Measurements from ENCODE around the gene GRID1.

The GRID1 gene

GRCh38 chr10:86018735-86019058 is 347.9 kb downstream of the GRID1 start:
- Mint-ChIP-seq H3K4me3 (no peak overlapping the region), H3K36me3 (ENCODE audit: low read depth) (no peaks in the 10 kb centered on the region), H3K27ac (no peak overlapping the region), H3K4me1 (peaks cover 14% of the 10 kb centered on the region), H3K27me3 (ENCODE audit: low read depth) (peaks cover 15% of the 10 kb centered on the region), H3K9me3 (no peaks in the 10 kb centered on the region)
- TF ChIP-seq, protein P1, sequence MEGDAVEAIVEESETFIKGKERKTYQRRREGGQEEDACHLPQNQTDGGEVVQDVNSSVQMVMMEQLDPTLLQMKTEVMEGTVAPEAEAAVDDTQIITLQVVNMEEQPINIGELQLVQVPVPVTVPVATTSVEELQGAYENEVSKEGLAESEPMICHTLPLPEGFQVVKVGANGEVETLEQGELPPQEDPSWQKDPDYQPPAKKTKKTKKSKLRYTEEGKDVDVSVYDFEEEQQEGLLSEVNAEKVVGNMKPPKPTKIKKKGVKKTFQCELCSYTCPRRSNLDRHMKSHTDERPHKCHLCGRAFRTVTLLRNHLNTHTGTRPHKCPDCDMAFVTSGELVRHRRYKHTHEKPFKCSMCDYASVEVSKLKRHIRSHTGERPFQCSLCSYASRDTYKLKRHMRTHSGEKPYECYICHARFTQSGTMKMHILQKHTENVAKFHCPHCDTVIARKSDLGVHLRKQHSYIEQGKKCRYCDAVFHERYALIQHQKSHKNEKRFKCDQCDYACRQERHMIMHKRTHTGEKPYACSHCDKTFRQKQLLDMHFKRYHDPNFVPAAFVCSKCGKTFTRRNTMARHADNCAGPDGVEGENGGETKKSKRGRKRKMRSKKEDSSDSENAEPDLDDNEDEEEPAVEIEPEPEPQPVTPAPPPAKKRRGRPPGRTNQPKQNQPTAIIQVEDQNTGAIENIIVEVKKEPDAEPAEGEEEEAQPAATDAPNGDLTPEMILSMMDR (IDR thresholded peaks at IDR 0.05; ENCODE audit: unreplicated experiment in 3 of 3): no peak

DNA sequence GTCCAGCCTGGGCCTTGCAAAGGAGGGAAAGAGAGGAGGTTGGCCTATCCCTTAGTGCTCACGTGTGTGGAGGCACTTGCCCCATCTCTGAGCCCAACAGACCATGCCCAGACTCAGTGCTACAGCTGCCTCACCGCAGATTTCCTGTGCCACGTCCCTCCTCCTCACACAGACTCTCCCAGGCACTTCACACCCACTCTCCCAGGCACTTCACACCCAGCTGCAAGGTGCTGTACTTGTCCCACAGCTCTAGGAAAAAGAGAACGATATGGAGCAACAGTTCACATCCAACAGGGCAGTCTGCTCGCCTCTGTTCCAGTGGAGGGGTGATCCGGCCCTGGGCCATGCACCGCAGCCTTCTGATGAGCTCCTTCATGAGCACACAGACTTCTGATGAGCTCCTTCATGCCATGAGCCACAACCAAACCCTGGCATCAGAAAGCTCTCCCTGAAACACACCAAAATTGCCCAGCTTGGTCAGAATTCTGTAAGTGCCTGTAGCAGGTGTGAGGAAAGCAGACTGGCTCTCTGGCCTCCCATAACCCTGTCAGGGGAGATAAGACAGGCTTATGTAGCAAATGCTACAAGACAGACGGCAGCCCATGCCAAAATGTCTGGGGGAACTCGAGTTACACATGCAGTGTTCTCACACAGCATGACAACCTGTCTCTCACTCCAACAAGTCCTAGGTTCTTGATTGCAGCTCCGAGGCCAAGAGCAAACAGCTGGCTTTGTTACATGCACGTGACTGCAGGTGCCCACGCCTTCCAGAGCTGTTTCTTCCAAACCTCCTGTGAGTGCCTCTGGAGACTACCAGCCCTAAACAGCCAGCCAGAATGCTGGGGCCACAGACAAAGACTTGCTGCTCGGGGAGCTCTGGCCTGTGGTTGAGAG is 348.5 kb downstream of the GRID1 start:
- Mint-ChIP-seq H3K9me3 (no peaks in the 10 kb centered on the region), H3K27ac (no peak overlapping the region), H3K4me1 (peaks cover 14% of the 10 kb centered on the region), H3K27me3 (ENCODE audit: low read depth) (peaks cover 13% of the 10 kb centered on the region), H3K4me3 (no peak overlapping the region), H3K36me3 (ENCODE audit: low read depth) (no peaks in the 10 kb centered on the region)
- TF ChIP-seq, protein P1 (IDR thresholded peaks at IDR 0.05; ENCODE audit: unreplicated experiment in 3 of 3): no peak

DNA sequence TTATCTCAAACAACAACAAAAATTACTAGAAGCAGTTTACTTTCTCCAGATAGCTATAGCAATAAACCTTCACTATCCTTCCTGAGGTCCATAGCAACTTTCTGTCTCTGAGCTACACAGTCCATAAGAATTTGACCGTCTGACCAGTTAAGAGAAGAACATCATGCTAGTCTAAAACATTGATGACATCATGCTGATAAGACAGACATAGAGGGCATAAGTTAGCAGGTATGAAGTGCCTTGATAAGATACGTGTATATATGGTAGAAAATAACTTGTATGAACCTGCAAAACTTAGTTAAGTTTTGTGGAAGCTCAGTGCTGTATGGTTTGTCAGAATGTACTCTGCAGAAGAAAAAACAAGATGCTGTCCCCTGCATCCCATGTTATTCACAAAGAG is 353.0 kb downstream of the GRID1 start:
- no peak overlapping the region for H3K27ac Mint-ChIP-seq
- TF ChIP-seq, protein P1 (IDR thresholded peaks at IDR 0.05; ENCODE audit: unreplicated experiment in 3 of 3): no peak
- H3K9me3 Mint-ChIP-seq: peaks cover 3% of the 10 kb centered on the region
- H3K27me3 Mint-ChIP-seq (ENCODE audit: low read depth): peaks cover 14% of the 10 kb centered on the region
- H3K4me3 Mint-ChIP-seq: no peak overlapping the region
- H3K36me3 Mint-ChIP-seq (ENCODE audit: low read depth): no peaks in the 10 kb centered on the region
- H3K4me1 Mint-ChIP-seq: peaks cover 13% of the 10 kb centered on the region

- no peaks in the 10 kb centered on the region for H3K36me3 Mint-ChIP-seq (ENCODE audit: low read depth)
- H3K9me3 Mint-ChIP-seq: peaks cover 3% of the 10 kb centered on the region
- no peak overlapping the region for H3K4me3 Mint-ChIP-seq
- H3K27me3 Mint-ChIP-seq (ENCODE audit: low read depth): peaks cover 3% of the 10 kb centered on the region
- H3K27ac Mint-ChIP-seq: no peak overlapping the region
- TF ChIP-seq, protein P1 (IDR thresholded peaks at IDR 0.05; ENCODE audit: unreplicated experiment in 3 of 3): no peak
- peaks cover 3% of the 10 kb centered on the region for H3K4me1 Mint-ChIP-seq
These were observed 359.4 kb downstream of the GRID1 start for GRCh38 chr10:86007171-86007570.

DNA sequence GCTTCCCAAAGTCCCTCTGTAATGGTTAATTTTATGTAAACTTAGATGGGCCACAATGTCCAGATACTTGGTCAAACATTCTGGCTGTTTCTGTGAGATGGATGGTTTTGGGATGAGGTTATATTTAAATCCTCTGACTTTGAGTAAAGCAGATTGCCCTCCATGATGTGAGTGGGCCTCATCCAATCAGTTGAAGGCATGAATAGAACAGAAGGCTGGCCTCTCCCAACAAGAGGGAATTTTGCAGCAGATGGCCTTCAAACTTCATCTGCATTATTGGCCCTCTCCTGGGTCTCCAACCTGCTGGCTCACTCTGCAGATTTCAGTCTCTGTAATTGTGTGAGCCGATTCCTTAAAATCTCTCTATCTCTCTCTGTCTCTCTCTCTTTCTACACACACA is 362.3 kb downstream of the GRID1 start:
- H3K4me3 Mint-ChIP-seq: no peak overlapping the region
- no peak overlapping the region for H3K27ac Mint-ChIP-seq
- H3K9me3 Mint-ChIP-seq: peaks cover 6% of the 10 kb centered on the region
- peaks cover 3% of the 10 kb centered on the region for H3K4me1 Mint-ChIP-seq
- H3K27me3 Mint-ChIP-seq (ENCODE audit: low read depth): no peaks in the 10 kb centered on the region
- TF ChIP-seq, protein P1 (IDR thresholded peaks at IDR 0.05; ENCODE audit: unreplicated experiment in 3 of 3): no peak
- H3K36me3 Mint-ChIP-seq (ENCODE audit: low read depth): no peaks in the 10 kb centered on the region

GRCh38 chr10:86003201-86003621 is 363.4 kb downstream of the GRID1 start:
- Mint-ChIP-seq H3K27me3 (ENCODE audit: low read depth) (no peaks in the 10 kb centered on the region), H3K9me3 (peaks cover 6% of the 10 kb centered on the region), H3K4me3 (no peak overlapping the region), H3K36me3 (ENCODE audit: low read depth) (no peaks in the 10 kb centered on the region), H3K27ac (no peak overlapping the region), H3K4me1 (peaks cover 3% of the 10 kb centered on the region)
- TF ChIP-seq, protein P1 (IDR thresholded peaks at IDR 0.05; ENCODE audit: unreplicated experiment in 3 of 3): no peak

All from nephron (organoid).